Eye (tissue), 1 donor: ENCODE data around the gene PAQR9.

Experiments
- DNase-seq: peaks from one replicate; pipeline ENCODE4 v3.0.0-alpha.2; 2015

PAQR9 gene

DNA sequence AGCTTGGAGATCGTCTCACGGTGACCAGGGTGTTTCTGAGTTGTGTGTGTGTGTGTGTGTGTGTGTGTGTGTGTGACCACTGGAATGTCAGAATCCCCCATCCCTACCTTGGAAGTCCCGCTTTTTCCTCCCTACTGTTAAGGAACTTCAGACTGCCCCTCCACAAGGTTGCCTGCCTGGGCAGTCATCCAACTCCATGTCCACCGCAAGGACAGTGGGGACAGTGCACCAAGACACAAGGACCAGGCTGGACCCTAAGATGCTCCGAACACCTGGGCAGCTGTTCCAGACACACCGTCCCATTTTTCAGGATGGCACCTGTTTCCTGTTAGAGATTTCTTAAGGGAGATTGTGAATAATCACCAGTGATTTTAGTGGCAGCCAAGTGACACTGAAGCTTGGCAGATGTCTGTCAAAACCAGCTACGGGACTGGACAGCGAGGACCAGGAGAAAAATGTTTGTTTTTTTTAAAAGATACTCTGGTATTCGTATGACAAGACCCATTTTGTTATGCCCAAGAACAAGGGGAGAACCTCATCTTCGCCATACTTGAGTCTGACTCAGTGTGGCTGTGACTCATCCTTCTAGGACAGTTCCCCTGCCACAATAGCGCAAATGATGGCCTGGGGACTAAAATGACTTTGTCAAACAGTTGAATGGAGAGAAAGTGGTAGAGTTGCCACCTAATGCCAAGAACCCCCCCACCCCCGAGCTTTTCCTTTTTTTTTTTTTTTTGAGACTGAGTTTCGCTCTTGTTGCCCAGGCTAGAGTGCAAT lies 15.5 kb downstream of the PAQR9 start:
- DNase-seq: no peak

DNA sequence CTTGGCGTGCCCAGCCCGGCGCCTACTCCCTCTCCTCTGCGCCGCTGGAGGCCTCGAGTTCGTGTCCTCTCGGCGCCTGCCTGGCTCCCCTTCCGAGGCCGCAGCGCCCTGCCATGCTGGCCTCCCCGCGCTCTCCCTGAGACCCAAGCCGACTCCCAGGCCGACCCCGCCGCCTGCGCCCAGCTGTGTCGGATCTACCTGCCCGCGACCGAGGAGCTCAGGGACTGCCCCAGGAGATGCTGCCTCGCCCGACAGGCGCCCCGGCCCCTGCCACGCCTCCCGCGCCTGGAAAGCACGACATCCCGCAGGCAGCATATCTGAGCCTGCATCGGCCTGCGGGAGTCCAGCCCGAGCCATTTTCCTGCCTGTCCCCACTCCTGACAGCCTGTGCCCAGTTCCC lies 16.1 kb downstream of the PAQR9 start:
- DNase-seq: no peak

DNA sequence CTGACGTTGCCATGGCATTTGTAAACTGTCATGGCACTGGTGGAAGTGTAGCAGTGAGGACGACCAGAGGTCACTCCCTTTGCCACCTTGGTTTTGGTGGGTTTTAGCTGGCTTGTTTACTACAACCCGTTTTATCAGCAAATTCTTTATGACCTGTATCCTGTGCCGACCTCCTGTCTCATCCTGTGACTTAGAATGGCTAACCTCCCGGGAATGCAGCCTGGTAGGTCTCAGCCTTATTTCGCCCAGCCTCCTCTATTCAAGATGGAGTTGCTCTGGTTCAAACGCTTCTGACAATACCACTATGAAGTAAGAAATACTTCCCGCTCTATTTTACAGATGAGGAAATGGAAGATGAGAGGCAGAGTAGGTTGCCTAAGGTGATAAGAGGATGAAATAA lies 16.6 kb downstream of the PAQR9 start:
- DNase-seq: no peak

DNA sequence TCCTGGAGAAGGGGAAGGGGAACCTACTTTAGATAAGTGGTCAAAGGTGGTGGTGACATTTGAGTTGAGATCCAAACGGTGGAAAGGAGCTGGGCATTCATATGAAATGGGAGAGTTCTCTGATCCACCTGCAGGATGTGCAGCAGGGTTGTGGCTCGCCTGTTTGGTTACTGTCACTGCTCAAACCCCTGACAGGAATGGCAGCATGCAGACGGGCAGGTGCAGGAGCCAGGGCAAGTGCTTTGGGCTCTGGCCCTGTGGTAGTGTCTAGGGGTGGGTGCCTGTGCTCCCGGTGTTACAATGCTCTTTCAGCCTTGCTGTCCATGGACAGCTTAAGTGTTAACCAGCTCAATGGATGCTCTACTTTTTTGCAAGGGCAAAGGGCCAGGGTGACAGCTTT lies 18.5 kb downstream of the PAQR9 start:
- DNase-seq: no peak

DNA sequence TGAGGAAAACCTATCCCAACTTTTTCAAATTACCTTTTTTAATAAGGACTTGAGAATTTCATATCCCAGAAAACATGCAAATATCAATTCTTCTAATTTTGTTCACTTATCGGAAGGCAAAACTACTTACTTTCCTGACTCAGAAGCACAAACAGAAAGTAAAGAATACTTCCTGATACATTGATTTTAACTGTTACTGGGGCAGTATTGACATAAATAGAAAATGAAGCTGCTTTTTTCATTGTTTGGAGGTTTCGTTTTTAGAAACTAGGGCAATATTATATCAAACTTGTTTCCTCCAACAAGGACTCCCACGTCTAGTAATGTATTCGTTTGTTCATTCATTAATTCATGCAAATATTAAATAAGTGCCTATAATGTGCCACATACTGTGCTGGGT lies 19.1 kb downstream of the PAQR9 start:
- DNase-seq: no peak

DNA sequence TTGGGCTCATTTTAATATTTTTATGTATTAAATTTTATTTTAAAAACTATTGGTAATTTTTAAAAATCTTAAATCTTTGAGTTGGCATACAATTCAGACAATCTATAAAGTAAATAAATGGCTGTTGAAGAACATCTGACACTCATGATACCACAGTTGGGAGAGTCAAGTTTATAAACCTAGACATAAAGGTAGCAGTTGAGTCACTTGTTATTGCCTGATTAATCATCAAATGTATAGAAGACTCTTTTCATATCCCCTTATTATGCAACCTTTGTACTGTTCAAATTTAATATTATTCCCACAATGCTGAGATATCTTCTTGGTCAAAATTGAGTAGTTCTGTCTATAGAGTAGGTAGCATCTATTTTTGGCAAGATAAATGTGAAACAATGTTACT lies 19.6 kb downstream of the PAQR9 start:
- DNase-seq: no peak

DNA sequence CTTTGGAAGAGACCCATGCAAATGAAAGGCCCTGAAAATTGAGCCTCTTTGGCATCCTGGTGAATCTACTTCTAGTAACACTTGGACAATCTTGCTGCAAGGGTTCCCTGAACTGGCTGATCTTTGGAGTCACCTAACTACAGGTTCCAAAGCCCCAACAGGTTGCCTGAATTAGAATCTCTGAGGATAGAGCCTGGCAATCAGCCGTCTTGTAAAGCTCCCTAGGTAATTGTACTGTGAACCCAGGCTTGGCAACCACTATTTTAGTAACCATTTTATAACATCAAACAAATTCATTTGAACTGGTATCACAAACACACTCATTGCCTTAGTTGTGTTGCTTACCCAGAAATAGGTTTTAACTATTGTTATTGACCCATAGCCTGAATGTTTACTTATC lies 20.1 kb downstream of the PAQR9 start:
- DNase-seq: no peak

DNA sequence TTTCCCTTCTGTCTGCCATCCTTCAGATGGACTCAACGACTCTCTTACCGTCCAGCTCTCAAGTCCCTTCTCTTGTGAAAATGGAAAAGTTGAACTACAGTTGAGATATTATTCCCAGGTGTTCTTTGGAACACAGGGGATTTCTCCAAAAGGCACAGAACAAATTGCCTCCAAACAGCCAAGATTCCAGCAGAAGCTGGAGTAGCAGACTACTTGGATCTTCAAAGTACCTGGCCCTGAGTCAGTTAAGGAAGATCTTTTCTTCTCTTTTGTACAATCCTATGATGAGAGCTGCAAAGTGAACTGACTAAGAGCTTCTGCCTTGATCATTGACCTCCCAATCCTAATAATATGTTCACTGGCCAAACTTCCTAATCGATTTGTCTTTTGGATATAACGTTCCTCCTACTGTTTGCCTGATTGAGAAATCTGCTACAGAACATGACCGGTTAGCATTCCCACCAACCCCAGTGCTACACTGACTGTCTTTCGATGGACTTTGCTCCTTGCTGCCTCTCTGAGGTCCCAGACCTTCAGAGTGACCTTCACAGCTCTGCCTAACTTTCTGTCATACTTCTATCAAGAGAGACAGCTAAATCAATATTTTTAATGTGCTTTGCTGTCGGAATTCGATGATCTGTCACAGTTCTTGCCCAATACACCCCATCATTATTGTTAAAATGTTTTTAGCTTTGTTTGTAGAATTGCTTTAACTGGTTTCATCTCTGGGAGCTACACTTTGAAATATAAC lies 21.9 kb downstream of the PAQR9 start:
- no peak for DNase-seq

DNA sequence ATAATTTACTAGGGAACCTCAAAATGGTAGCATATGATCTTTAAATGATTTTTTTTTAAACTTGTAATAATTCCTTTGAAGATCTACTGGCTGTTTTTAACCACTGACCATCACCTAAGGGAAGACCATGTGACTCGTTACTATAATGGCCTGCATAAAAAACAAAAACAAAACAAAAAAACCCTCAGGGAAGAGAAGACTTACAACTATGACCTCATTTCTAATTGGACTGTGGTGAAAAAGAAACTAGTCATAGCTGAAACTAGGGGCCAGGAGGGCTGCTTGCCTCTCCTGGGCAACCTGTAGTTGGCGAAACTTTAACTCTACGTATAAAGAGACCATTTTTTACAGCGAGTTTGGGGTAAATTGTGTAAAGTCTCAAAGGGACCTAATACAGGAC lies 23.0 kb downstream of the PAQR9 start:
- DNase-seq: no peak

DNA sequence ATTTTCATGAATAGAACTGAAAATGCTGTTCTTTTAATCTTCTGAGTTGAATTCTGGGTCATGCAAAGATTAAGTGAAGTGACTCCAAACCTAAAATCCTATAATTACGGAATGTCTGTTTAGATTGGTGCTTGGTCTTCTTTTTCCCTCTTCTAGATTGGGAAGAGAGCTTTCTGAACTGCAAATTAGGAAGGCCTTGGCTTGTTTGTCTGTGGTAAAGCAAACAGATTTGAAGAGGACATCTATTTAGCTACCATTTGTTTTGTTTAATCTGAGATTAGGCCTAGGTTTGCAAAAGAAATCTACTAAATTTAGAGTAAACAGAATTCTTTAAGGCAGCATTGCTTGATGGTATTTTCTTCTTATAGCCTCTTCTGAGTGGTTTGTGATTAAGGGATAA lies 23.5 kb downstream of the PAQR9 start:
- peak; percentile 27 for DNase-seq

DNA sequence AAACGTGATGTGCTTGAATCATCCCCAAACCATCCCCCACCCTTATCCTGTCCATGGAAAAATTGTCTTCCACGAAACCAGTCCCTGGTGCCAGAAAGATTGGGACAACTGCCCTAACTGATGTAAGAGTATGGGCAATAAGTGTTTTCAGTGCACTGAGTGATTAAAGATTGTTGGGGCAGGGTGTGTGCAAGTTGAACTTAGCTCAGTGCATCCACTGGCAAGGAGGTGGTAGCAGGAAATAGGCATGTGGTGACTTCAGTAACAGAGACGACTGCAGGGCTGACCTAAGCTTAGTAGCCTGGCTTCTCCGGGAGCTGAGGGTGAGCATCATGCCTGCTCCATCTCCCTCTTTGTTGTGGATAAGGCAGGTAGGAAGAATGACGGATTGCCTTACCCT lies 27.5 kb downstream of the PAQR9 start:
- no peak for DNase-seq

DNA sequence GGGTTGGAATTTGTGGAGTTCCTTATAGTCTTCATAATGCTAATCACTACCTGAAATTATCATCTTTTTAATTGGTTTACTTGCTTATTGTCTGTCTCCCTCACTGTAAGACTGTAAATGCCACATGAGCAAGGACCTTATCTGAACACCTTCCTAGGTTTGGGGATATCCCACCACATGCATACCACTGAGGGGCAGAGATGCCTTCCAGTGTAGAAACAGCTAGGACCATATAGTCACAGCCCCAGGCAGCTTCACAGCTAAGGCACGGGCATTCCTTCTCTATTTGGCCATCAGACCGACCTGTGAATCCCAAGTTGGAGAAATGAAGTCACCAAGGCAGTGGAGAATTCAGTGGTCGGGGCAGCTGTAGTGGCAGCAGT lies 28.6 kb downstream of the PAQR9 start:
- DNase-seq: no peak

DNA sequence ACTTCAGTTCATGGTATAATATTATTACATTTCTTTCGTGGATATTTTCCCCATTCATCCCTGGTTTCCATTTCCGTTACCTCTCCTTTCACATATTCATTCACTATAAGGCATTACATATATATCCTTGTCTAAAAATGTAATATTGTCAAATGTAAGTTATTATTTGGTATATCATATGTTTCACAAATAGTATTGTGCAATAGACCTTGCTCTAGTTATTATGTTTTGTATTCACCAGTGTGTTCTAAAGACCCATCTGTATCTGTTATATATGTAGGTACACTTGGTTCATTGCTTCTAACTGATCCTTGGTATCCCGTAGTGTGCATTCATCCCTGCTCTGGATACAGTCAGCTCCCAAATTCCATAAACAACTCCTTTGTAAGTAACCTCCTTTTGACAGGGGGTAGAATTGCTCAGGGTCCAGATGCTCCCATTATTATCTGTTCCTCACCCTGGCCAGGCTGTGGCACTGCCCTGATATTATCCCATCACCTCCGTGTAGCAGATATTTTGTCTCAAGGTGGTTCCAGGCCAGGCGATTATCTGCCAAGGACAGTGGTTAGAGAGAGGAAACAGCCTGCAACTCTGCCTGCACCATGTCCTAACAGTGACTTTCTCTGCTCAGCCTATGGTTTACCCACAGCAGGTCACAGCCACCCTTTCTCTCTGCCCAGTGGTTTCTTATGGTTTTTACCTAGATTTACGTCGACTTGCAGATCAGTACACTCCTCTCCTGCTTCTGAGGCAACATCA lies 29.2 kb downstream of the PAQR9 start:
- no peak for DNase-seq

DNA sequence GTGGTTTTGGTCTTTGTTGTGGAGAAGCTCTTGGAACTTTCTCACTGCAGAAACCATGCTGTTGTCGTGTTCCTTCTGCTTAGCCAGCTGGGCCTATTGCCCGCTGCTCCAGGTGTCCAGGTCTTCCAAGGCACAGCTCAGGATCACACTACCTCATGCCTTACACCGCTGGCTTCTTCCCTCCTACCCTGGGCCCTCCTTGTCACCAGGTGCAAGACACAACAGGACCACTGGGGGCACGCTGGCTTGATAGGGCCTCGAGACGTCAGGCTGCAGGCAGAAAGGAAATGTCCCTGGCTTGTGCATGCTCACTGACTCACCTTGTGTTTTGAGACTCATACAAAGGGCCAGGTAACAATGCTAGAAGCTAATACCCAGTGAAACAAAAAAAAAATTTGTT lies 32.3 kb downstream of the PAQR9 start:
- no peak for DNase-seq

DNA sequence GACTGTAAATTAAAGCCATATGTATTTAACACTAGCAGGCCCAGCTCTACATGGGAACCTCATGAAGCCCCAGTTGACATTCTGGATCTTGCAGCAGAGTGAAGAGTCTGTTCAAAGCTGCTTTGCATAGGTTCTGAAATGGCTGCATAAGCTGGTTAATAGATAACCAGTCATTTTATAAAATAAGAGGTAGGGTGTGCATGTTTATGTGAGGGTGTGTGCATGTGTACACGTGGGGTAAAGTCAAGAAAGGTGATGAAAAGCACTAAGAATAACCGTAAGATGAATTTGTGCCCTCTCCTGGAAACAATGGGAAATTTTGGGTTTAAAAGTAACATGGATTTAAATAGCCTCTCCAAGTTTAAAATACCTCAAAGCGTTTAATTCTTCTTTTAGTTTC lies 33.0 kb downstream of the PAQR9 start:
- no peak for DNase-seq

DNA sequence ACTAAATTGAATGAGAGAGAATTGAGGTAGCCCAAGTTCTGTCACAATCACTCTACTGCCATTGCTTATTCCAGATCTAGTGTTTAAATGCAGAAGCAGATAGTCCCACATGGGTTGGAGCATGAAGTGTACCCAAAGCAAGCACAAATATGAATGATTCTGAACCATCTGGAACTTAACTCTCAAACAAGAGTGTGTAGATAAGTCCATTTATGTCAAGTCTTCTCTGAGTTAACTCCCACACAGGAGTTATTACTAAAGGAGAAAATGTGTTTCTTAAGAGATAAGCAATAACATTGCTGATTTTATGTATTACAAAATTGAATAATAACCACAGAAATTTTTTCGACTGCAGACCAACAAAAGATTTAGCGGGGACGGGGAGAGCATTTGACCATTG lies 33.6 kb downstream of the PAQR9 start:
- no peak for DNase-seq

DNA sequence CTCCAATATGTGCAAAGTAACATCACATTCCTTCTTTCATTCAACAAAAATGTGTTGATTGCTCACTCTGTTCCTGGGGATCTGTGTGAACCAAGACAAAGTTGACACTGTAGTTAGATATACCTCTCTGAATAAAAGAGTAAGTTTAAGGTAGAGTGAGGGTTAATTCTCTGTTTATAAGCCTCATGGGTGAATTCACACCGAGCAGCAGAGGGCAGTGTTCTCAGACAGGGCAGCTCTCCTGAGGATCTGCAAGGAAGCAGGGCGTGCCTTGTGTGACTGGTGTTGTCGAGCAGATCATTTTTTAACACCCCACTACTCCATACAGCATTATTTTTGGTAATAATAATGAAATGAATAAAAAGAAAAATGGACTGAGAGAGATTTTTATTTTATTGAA lies 34.4 kb downstream of the PAQR9 start:
- peak; percentile 2 for DNase-seq

DNA sequence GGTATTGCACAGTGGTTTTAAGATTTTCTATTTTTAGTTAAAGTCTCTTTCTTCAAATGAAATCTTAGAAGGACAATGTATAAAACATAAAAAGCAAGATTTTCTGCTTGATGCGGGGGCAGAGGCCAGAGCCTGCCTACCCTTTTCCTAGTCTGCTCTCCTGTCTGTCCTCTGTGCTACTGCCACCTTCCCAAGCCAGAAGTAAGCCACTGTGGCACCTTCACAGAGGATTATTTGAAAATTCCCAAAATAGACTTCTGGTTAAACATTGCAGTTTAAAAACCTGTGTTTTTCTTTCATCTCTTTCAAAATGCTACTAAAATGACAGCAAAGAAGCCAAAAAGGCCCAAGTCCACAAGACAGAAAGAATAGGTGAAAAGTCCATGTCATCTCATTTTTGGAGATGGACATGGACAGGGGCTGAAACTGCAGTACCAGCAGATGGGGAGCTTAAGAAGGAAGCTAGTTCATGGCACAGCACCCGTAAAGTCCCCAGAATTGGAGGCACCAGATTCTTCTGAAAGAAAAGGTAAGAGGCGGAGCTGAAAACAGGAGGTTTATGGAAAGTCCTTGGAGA lies 37.0 kb downstream of the PAQR9 start:
- no peak for DNase-seq

DNA sequence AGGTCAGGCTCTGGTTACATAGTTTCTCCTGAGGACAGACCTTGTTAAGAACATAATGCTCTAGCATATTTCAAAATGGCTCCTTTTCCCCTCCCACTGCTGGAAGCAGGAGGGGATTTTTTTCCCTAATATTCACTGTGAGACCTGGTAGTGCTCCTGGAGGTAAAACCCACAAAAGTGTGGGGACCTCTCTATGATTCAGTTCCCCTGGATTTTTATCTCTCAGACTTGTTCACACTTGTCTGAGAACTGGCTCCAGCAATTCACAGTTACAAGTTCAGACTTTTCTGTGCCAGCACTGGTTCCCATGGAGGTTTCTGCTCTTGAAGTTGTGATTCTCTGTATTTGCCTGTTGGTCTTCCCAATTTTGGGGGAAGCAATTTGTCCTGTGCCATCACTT lies 38.3 kb downstream of the PAQR9 start:
- no peak for DNase-seq

DNA sequence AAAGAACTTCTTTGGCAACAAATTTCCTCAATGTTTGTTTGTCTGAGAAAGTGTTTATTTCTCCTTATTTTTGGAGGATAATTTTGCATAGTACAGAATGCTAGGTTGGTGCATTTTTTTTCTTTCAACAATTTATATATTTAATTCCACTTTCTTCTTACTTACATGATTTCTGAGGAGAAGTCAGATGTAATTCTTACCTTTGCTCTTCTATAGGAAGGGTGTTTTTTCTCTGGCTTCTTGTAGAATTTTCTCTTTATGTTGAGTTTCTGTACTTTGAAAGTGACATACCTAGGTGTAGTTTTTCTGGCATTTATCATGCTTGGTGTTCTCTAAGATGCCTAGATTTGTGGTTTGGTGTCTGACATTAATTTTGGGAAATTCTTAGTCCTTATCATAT lies 39.8 kb downstream of the PAQR9 start:
- no peak for DNase-seq

DNA sequence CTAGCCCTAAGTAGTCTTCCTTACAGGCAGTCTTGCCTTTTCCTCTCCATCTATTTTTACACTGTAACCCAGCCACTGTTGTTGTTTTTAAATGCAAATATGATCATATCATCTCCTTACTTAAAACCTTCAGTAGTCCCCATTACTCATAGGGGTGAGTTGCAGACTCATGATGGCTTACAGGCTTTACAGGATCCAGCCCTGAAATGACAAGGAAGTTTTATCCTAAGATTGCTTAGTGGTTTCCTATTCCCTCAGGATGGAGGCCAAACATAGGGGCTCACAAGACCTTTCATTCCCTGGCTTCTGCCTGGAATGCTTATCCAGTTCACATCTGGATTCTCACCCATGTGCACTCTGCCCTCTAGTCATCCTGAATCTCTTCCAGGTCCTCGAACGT lies 46.9 kb downstream of the PAQR9 start:
- DNase-seq: no peak

DNA sequence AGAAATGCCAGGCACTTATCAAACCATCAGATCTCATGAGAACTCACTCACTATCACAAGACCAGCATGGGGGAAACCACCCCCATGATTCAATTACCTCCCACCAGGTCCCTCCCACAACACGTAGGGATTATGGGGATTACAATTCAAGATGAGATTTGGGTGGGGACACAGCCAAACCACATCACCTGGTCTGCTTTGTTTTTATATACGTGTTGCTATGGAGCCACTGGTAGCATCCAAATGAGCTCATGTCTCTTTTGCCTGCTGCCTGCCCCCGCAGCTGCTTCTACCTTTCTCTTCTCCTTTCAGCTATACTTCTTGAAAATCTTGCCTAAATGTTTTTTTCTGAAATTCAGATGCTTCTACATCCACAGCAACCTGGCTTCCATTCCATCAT lies 47.8 kb downstream of the PAQR9 start:
- DNase-seq: no peak

DNA sequence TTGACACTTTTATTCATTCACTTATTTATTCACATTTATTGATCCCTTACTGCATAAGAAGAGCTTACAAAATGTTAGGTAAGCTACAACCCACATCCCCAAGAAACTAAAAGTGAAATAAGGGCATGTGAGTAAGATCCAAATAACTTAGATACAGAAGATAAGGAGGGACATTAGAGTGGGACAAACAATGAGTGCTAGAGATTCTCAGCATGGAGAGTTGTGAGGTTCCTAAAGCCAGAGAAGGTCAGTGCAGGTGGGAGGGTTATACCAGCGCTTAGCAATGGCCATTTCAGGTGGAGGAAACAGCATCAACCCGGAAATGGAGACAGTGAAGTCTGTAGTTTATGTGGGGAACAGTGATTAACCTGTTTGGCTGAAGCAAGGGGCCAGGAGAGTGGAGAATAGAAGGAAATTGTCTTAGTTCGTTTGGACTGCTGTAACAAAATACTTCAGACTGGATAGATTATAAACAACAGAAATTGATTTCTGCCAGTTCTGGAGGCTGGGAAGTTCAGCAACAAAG lies 49.1 kb downstream of the PAQR9 start:
- DNase-seq: no peak
